AG04449 (cell line): ENCODE results near the gene CYYR1.

Experiments
- CTCF ChIA-PET: fragments of 350-600 bp; formaldehyde crosslinking; extraction: SDS; loops from one replicate; lab custom pipeline; 2021; ENCODE audit warnings: antibody characterized with exemption; lab: Yijun Ruan, JAX
- POLR2A ChIA-PET: fragments of 400-600, 350-600 bp; formaldehyde crosslinking; extraction: SDS; loops from one replicate; lab custom pipeline; 2020; ENCODE audit warnings: antibody characterized with exemption, inconsistent platforms; lab: Yijun Ruan, JAX
- DNase-seq: peaks from one replicate; pipeline ENCODE4 v3.0.0-alpha.2; 2010; ENCODE audit warnings: low read depth, low spot score
- H3K4me3 ChIP-seq: 2 replicates; pipeline ENCODE4 v1.5.1; 2011; ENCODE audit warnings: low read depth, mild to moderate bottlenecking, control low read depth, low read length
- CTCF ChIP-seq: IDR thresholded peaks from one replicate; pipeline ENCODE4 v1.5.1; 2011; ENCODE audit warnings: mild to moderate bottlenecking, moderate library complexity, low read length, control low read depth, inconsistent platforms; ENCODE audit not compliant: insufficient read depth; ENCODE audit errors: missing control alignments

CYYR1 gene

GRCh38 chr21:26513212-26513611 is 59.9 kb downstream of the CYYR1 start:
- POLR2A ChIA-PET = no interaction called here
- no peak overlapping the region for H3K4me3 ChIP-seq
- TF ChIP-seq CTCF = no peak
- no peak for DNase-seq
- CTCF ChIA-PET = no interaction called here

DNA sequence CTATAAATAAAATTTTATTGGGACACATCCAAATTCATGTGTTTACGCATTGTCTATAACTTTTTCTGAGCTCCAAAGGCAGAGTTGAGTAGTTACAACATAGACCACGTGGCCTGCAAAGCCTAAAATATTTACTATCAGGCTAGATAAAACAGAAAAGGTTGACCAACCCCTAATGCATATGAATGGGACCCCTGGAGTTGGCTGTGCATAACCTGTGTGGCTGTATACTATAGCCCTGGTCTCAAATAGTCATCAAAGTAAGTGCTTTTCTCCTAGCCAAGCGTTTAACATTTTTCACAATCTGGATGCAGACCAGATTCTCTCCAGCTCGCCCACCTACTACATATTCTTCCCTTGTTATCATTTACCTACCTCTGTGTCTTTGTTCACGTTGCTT is 60.4 kb downstream of the CYYR1 start:
- ChIA-PET POLR2A (no interaction called here), CTCF (no interaction called here)
- no peak overlapping the region for H3K4me3 ChIP-seq
- no peak for TF ChIP-seq CTCF
- no peak for DNase-seq

DNA sequence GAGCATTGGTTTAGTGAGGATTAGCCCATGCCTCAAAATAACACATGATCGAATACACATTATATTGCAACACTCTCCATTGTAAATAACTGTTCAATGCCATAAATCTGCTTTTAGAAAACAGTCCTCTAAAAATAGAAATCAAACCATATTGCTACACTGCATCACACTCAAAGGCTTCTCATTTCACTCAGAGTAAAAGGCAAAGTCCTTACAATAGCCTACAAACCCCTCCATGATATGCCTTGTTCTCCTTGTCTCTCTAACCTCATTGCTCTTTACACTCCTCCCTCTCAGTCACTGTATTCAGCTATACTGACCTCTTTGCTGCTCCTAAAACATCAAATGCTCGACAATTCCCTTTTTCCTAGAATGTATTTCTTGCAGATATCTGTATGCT is 64.2 kb downstream of the CYYR1 start:
- H3K4me3 ChIP-seq = no peak overlapping the region
- no peak for DNase-seq
- POLR2A ChIA-PET = no interaction called here
- CTCF ChIA-PET = no interaction called here
- no peak for TF ChIP-seq CTCF

DNA sequence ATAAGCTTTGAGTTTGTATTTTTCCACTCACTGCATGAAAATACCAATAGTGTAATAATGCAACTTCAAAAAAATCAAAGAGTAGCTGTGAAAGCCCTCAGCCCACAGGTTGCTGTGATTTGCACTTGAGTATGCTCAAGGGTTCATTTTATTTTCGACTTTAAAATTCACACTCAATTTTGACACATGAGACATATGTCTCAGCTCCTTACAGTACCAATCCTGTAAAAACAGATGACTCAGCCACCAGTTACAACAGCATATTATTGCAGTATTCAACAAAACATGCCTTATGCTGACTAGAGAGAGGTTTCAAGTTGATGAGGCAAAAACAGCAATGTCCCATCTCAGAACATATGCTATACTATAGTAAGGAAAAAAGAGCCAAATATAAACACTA is 66.1 kb downstream of the CYYR1 start:
- POLR2A ChIA-PET = no interaction called here
- peak; percentile 37 for DNase-seq
- CTCF ChIA-PET = no interaction called here
- no peak overlapping the region for H3K4me3 ChIP-seq
- TF ChIP-seq CTCF = no peak

DNA sequence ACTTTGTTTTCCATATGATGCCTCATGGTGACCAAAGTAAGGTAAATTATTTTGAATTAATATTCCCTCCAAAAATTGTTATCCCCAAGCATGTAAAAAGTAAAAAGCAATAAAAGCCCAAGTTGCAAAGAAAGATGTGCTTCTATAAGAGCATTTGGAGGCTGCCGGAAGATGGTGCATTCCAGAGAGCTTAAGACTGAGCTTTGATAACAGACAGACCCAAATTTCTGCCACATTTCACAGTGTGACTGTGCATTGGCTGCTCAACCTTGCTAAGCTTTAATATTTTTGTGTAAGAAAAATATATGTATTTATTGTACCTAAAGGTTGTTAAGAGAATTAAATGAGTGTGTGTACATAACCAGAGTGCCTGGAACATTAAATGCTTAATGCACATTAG is 67.9 kb downstream of the CYYR1 start:
- no peak overlapping the region for H3K4me3 ChIP-seq
- no peak for DNase-seq
- CTCF ChIA-PET = no interaction called here
- TF ChIP-seq CTCF = no peak
- POLR2A ChIA-PET = interaction anchor here (1.2 kb wide), 1 partner anchor 59 kb away, joined by 3 read pairs; no protein-coding TSS in a partner anchor

GRCh38 chr21:26503414-26503813 is 69.7 kb downstream of the CYYR1 start:
- H3K4me3 ChIP-seq = no peak overlapping the region
- POLR2A ChIA-PET = no interaction called here
- CTCF ChIA-PET = no interaction called here
- no peak for DNase-seq
- no peak for TF ChIP-seq CTCF
